Caco-2 (cell line): ENCODE measurements around the gene SLC17A2. TPM values are rescaled to one million over a fixed set of nuclear protein-coding genes. Genes with fewer than 3 reads are reported as not detected.

Experiments used
- BruUV-seq: library from RNA; stranded (reverse); fragments of 400-500 nt; replicated peaks from 2 replicates; lab custom pipeline; 2021; lab: Mats Ljungman, UMichigan
- CTCF ChIA-PET: fragments of 300-600 bp; sonication (Branson Sonifier 250); formaldehyde crosslinking; loops from one replicate; lab custom pipeline; 2022; ENCODE audit warnings: antibody characterized with exemption; lab: Charles Lee
- POLR2A ChIA-PET: fragments of 300-600 bp; sonication (Branson Sonifier 250); formaldehyde crosslinking; loops from one replicate; lab custom pipeline; 2022; ENCODE audit warnings: antibody characterized with exemption; lab: Charles Lee
- DNase-seq, 2 experiments: peaks; one replicate each; pipeline versions ENCODE4 v3.0.0 to v3.0.0-alpha.2; 2020 to 2022
- H3K27me3 ChIP-seq: replicated peaks from 2 replicates; pipeline ENCODE4 v1.6.0; 2011; ENCODE audit warnings: low read length; ENCODE audit not compliant: control insufficient read depth, insufficient read depth
- H3K36me3 ChIP-seq: 2 replicates; pipeline ENCODE4 v1.5.1; 2011; ENCODE audit warnings: low read length; ENCODE audit not compliant: control insufficient read depth, insufficient read depth
- H3K4me1 ChIP-seq: fragments of 250-450 bp; sonication (Bioruptor Pico); 2 replicates; pipeline ENCODE4 v1.5.1; 2020; ENCODE audit warnings: mild to moderate bottlenecking
- H3K4me3 ChIP-seq: 2 replicates; pipeline ENCODE4 v1.5.1; 2011; ENCODE audit warnings: low read depth, mild to moderate bottlenecking, control low read depth, low read length
- H3K9me3 ChIP-seq: fragments of 250-450 bp; sonication (Bioruptor Pico); 2 replicates; pipeline ENCODE4 v1.5.1; 2020; ENCODE audit warnings: mild to moderate bottlenecking, moderate library complexity
- H3K27ac Mint-ChIP-seq: one replicate; pipeline ENCODE4 v1.8.0; 2022; ENCODE audit warnings: mixed read lengths; ENCODE audit not compliant: unreplicated experiment
- H3K27me3 Mint-ChIP-seq: one replicate; pipeline ENCODE4 v1.8.0; 2022; ENCODE audit warnings: mixed read lengths; ENCODE audit not compliant: insufficient read depth, unreplicated experiment
- H3K36me3 Mint-ChIP-seq: one replicate; pipeline ENCODE4 v1.8.0; 2022; ENCODE audit warnings: mild to moderate bottlenecking, mixed read lengths; ENCODE audit not compliant: insufficient read depth, unreplicated experiment
- H3K4me1 Mint-ChIP-seq: one replicate; pipeline ENCODE4 v1.8.0; 2022; ENCODE audit warnings: low read depth, mixed read lengths; ENCODE audit not compliant: unreplicated experiment
- H3K4me3 Mint-ChIP-seq: one replicate; pipeline ENCODE4 v1.8.0; 2022; ENCODE audit warnings: mild to moderate bottlenecking, moderate library complexity, mixed read lengths; ENCODE audit not compliant: unreplicated experiment
- H3K9me3 Mint-ChIP-seq: one replicate; pipeline ENCODE4 v1.8.0; 2022; ENCODE audit warnings: mixed read lengths; ENCODE audit not compliant: unreplicated experiment
- CTCF ChIP-seq, 2 experiments: fragments of 200-600 bp in 1 of 2; IDR thresholded peaks; 1 replicate in 1 of 2; 2 replicates in 1 of 2; pipeline versions ENCODE4 v1.5.1 to v1.8.0; 2011 to 2022; ENCODE audit warnings: antibody characterized with exemption in 1 of 2, control low read depth in 1 of 2, inconsistent platforms in 1 of 2, low read depth in 1 of 2, low read length in 1 of 2, mild to moderate bottlenecking in 1 of 2, moderate library complexity in 1 of 2; ENCODE audit not compliant: insufficient read depth in 1 of 2, severe bottlenecking in 1 of 2, unreplicated experiment in 1 of 2
- intact Hi-C: fragments of 100-400 bp; cut with micrococcal nuclease; formaldehyde crosslinking; loops from one replicate; pipeline ENCODE4 v1.10.0; 2022; ENCODE audit not compliant: unreplicated experiment
- total RNA-seq: library from RNA; stranded (reverse); gene quantifications from 2 replicates; pipeline ENCODE4 v1.2.3, GENCODE V29; 2022

SLC17A2 gene
- total RNA-seq, 1 experiment from 2014 or later = not detected

GRCh38 chr6:25922301-25922700 is 8.2 kb downstream of the SLC17A2 start:
- no TSS peak for BruUV-seq
- no peak for DNase-seq
- ChIA-PET CTCF (no interaction called here), POLR2A (no interaction called here)
- Mint-ChIP-seq H3K4me1 (no peaks in the 10 kb centered on the region), H3K9me3 (no peaks in the 10 kb centered on the region), H3K27ac (no peak overlapping the region), H3K36me3 (no peaks in the 10 kb centered on the region), H3K27me3 (no peaks in the 10 kb centered on the region), H3K4me3 (no peak overlapping the region)
- H3K36me3 ChIP-seq = no peaks in the 10 kb centered on the region
- no peaks in the 10 kb centered on the region for H3K9me3 ChIP-seq
- H3K27me3 ChIP-seq = no peaks in the 10 kb centered on the region
- H3K4me3 ChIP-seq = no peak overlapping the region
- no peaks in the 10 kb centered on the region for H3K4me1 ChIP-seq
- intact Hi-C loops = no loop called here
- no peak for TF ChIP-seq CTCF (IDR thresholded peaks at IDR 0.05; ENCODE audit: insufficient read depth in 1 of 2, low read depth in 1 of 2, low read length in 1 of 2, severe bottlenecking in 1 of 2, unreplicated experiment in 1 of 2)

- no peaks in the 10 kb centered on the region for H3K36me3 ChIP-seq
- Mint-ChIP-seq H3K36me3 (no peaks in the 10 kb centered on the region), H3K4me1 (no peaks in the 10 kb centered on the region), H3K27ac (no peak overlapping the region), H3K4me3 (no peak overlapping the region), H3K9me3 (no peaks in the 10 kb centered on the region), H3K27me3 (no peaks in the 10 kb centered on the region)
- no peak overlapping the region for H3K4me3 ChIP-seq
- DNase-seq = no peak
- H3K4me1 ChIP-seq = no peaks in the 10 kb centered on the region
- ChIA-PET CTCF (no interaction called here), POLR2A (no interaction called here)
- intact Hi-C loops = no loop called here
- H3K9me3 ChIP-seq = no peaks in the 10 kb centered on the region
- H3K27me3 ChIP-seq = no peaks in the 10 kb centered on the region
- TF ChIP-seq CTCF (IDR thresholded peaks at IDR 0.05; ENCODE audit: insufficient read depth in 1 of 2, low read depth in 1 of 2, low read length in 1 of 2, severe bottlenecking in 1 of 2, unreplicated experiment in 1 of 2) = no peak
- no TSS peak for BruUV-seq
Measured at GRCh38 chr6:25921525-25922203, 8.8 kb downstream of the SLC17A2 start.

- no peak for TF ChIP-seq CTCF (IDR thresholded peaks at IDR 0.05; ENCODE audit: insufficient read depth in 1 of 2, low read depth in 1 of 2, low read length in 1 of 2, severe bottlenecking in 1 of 2, unreplicated experiment in 1 of 2)
- H3K36me3 ChIP-seq = no peaks in the 10 kb centered on the region; the same call in 1 of the 2 replicates
- H3K4me3 ChIP-seq = no peak overlapping the region
- ChIA-PET POLR2A (interaction anchor here (0.5 kb wide), 1 partner anchor 276 kb away, joined by 4 read pairs; no protein-coding TSS in a partner anchor), CTCF (interaction anchor here (1.3 kb wide), 1 partner anchor 20 kb away, joined by 3 read pairs; no protein-coding TSS in a partner anchor)
- Mint-ChIP-seq H3K36me3 (no peaks in the 10 kb centered on the region), H3K27me3 (no peaks in the 10 kb centered on the region), H3K27ac (no peak overlapping the region), H3K9me3 (no peaks in the 10 kb centered on the region), H3K4me3 (no peak overlapping the region), H3K4me1 (no peaks in the 10 kb centered on the region)
- no peaks in the 10 kb centered on the region for H3K27me3 ChIP-seq
- no peak for DNase-seq
- intact Hi-C loops = no loop called here
- no peaks in the 10 kb centered on the region for H3K9me3 ChIP-seq
- BruUV-seq = no TSS peak
- H3K4me1 ChIP-seq = no peaks in the 10 kb centered on the region
Measured at GRCh38 chr6:25919657-25920056, 10.8 kb downstream of the SLC17A2 start.
